Measurements from ENCODE around the gene TRIO. TPM values are rescaled to one million over a fixed set of nuclear protein-coding genes. Genes with fewer than 3 reads are reported as not detected.

Gene TRIO
- total RNA-seq, 2 donors from 2014 or later: 181 to 202 TPM

DNA sequence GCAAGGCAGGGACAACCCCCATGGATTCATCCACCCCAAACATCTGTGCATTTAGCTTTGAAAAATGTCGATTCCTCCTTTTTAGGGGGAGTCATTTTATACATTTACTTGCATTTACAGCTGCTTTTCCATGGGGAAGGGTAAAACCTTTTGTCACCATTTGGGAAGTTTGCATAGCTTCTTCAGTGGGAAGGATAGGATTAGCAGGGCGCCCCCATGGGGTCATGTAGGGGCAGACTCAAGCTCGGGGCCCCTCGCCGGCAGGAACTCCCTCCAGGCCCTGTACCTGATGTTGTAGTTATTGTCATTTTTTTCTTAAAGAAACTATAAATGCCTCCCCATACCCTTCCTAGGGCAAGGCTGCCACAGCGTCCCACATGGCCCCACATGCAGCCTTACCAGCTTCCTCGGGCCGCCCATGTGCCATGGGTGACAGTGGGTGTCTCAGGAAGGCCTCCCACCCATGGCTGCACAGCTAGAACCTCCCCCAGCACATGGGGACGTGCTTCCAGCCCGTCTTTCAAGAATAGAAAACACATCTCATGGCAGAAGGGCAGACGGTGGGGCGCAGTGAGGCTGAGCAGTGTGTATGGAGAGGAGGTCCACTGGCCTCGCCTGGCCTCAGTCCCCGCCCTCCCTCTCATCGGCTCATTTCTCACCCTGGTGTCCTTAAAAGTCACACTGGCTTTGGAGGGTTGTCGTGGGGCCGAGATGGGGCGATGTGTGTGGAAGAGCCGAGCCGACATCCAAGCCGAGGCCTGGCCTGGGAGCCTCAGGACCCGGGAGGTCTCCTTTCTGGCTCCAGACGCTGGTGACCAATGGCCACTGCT lies 362.4 kb downstream of the TRIO start:
- intact Hi-C loops (cut with DNase I): no loop called here
- DNase-seq (ENCODE audit: low spot score): no peak

DNA sequence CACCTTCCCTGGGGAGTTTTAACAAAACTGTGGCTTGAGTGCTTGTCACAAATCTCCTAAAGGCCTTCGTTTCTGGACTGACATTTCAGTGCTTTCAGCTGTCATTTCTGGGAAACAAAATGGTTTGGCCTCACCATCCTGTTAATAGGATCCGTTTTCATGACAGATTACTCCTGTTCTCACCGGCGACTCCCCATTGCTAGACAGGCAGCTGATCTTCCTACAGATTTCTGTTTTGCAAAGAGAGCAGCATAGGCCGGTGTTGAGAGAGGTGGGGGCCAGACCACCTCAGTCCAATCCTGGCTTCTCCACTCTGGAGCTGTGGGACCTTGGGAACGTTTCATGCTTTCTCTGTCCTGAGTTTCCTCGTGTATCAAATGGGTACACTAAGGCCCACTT lies 363.0 kb downstream of the TRIO start:
- intact Hi-C loops (cut with DNase I): no loop called here
- no peak for DNase-seq (ENCODE audit: low spot score)

DNA sequence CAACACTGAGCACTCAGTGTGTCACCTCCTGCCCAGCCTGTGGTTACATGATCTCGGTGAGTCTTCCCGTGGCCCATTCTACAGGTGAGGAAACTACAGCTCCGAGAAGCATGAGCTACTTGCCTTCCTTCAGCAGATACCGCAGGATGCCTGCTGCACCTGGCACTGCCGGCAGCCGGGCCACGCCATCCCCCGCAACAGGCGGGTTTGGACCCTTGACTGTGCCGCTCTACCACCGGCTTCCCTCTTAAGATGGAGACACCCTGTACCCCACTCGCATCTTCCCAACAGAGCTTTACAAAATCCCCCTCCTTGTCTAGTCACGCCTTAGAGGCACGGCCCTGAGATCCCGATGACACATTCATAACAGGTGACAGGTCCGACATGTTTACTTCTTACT lies 363.5 kb downstream of the TRIO start:
- no peak for DNase-seq (ENCODE audit: low spot score)
- intact Hi-C loops (cut with DNase I): no loop called here

DNA sequence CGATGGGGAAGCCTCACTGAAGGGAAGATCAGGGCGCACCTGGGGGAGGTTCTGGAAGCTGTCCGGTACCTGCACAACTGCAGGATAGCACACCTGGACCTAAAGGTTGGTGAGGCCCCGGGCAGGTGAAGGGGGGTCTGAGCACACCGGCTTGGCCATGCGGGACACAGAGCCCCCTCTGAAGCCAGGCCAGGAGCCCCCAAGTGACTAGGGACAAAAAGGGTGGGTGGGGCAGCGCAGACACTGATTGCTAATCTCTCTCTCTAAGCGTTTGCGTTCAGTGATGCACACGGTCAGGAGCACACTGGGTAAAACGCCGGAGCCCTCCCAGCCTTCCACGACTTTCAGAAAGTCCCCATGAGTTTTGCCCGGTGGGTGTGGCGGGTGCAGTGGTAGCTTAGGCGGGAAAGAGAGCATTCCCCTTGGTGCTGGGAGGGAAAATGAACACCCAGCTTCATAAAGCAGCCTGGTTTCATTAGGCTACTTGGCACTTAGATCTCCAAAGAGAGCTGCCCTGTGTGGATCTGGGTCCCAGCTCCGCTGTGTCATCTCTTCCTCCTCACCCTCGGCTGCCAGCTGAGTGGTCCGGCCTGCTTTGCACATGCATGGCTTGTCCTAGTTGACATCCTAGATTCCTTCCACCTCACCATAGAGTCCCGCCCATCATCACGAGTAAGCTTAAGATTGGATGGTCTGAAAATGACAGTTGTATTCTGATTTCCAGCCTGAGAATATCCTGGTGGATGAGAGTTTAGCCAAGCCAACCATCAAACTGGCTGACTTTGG lies 364.2 kb downstream of the TRIO start:
- intact Hi-C loops (cut with DNase I): no loop called here
- DNase-seq (ENCODE audit: low spot score): no peak

DNA sequence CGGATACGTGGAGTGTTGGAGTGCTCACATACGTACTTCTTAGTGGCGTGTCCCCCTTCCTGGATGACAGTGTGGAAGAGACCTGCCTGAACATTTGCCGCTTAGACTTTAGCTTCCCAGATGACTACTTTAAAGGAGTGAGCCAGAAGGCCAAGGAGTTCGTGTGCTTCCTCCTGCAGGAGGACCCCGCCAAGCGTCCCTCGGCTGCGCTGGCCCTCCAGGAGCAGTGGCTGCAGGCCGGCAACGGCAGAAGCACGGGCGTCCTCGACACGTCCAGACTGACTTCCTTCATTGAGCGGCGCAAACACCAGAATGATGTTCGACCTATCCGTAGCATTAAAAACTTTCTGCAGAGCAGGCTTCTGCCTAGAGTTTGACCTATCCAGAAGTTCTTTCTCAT lies 364.9 kb downstream of the TRIO start:
- intact Hi-C loops (cut with DNase I): no loop called here
- DNase-seq (ENCODE audit: low spot score): no peak

DNA sequence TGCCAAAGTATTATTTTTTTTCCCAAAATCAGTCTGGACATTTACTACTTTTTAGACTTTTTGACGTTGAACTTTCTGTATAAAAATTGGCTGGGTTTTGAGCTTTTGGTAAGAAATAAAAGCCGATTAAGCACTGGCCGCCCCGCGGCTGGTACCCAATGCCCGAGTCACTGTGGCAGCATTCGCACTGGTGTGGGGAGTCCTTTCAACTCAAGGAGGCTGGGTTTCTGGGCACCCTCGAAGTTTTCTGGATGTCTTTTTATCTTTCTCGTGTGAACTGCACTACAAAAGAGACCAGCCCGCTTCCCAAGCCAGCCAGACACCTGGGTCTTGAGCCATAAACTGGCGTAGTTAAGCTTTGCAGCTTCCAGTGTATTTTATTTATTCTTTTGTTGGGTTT lies 366.4 kb downstream of the TRIO start:
- intact Hi-C loops (cut with DNase I): no loop called here
- no peak for DNase-seq (ENCODE audit: low spot score)

DNA sequence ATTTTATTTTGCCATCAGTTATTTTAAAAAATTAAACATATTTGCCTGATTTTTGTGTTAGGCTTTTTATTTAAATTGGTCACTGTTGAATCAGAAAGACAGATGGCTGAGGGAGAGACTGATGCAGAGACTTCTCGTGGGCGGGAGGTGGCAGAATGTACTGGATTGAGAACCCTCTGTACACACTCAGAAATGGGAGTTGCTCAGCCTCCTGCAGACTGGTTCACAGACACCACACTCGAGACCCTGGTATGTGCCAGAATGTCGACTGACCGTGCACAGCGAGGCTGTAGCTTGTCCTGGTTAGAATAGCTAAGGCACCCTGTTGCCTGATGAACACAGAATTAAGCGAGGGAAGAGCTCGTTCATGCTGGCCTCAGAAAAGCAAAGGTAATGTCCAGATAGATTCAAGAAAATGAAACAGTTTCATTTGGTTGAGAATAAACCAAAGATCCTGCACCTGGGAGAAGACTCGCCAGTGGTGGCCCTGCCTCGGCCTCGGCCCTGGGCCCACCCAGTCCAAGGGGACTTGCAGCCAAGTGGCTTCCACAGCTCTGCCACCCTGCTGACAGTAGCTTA lies 367.1 kb downstream of the TRIO start:
- no peak for DNase-seq (ENCODE audit: low spot score)
- intact Hi-C loops (cut with DNase I): loop anchor here in 1 of 2 donors (2.0 kb wide), 1 partner anchor 31 kb away; no protein-coding TSS in a partner anchor

DNA sequence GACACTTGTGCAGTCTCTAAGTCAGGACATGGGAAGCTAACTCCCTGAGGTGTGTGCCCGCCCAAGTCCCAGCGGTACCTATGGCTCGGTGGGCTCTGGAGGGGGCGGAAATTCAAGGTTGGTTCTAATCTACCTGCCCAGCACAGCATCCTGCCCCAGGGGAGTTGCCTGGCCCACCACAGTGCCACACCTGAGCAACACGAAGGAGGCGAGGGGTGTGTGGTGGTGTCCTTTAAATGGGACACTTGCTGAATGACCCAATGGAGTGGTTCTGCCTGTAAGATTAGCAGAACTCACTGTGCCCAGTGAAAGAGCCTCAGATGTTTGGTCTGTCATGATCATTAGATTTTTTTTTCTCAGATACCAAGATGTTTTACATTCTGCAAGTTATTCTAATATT lies 367.7 kb downstream of the TRIO start:
- no peak for DNase-seq (ENCODE audit: low spot score)
- intact Hi-C loops (cut with DNase I): loop anchor here in 1 of 2 donors (2.0 kb wide), 1 partner anchor 30 kb away; no protein-coding TSS in a partner anchor

DNA sequence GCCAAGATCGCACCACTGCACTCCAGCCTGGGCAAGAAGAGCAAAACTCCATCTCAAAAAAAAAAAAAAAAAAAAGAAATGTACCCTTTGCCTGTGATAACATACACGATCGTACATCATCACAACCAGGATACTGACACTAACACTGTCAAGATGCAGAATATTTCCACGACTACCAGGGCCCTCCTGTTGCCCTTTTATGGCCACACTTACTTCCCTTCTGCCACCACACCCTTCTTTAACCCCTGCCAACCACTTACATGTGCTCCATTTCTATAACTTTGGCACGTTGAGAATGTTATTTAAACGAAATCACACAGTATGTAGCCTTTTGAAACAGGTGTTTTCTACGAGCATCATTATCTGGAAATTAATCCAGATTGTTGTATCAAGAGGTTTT lies 369.4 kb downstream of the TRIO start:
- intact Hi-C loops (cut with DNase I): no loop called here
- DNase-seq (ENCODE audit: low spot score): no peak

DNA sequence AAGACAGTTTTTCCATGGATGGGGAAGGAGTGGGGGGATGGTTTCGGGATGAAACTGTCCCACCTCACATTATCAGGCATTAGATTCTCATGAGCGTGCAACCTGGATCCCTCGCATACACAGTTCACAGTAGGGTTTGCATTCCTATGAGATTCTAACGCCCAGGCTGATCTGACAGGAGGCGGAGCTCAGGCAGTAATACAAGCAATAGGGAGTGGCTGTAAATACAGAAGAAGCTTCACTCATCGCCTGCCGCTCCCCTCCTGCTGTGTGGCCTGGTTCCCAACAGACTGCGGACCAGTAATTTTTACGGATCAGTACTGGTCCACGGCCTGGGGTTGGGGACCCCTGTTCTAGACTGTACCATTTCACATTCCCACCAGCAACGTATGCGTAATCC lies 370.1 kb downstream of the TRIO start:
- intact Hi-C loops (cut with DNase I): no loop called here
- no peak for DNase-seq (ENCODE audit: low spot score)

DNA sequence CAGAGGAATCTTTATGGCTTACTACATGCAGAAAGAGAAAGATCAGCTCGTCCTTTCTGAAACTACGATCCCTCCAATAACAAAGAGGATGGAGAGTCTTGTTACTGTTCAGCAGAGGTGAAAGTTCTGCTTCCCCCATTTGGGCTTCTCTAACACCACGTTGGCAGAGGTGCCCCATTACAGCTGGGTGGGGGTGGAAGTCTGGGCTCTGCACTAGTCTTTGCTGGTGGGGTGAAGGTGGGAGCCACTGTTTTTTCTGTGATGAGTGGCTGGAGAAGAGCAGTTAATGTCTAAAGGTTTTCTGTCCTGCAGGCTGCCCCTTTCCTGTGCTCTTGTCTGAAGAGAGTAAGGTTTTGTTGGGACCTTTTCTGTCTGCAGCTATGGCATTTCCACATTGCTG lies 373.8 kb downstream of the TRIO start:
- DNase-seq (ENCODE audit: low spot score): no peak
- intact Hi-C loops (cut with DNase I): no loop called here

DNA sequence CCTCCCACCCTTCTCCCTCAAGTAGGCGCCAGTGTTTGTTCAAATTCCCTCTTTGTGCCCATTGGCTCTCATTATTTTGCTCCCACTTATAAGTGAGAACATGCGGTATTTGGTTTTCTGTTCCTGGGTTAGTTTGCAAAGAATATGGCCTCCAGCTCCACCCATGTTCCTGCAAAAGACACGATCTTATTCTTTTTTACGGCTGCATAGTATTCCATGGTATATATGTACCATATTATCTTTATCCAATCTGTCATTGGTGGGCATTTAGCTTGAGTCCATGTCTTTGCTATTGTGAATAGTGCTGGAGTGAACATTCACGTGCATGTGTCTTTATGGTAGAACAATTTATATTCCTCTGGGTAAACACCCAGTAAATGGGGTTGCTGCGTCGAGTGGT lies 375.5 kb downstream of the TRIO start:
- intact Hi-C loops (cut with DNase I): no loop called here
- no peak for DNase-seq (ENCODE audit: low spot score)

DNA sequence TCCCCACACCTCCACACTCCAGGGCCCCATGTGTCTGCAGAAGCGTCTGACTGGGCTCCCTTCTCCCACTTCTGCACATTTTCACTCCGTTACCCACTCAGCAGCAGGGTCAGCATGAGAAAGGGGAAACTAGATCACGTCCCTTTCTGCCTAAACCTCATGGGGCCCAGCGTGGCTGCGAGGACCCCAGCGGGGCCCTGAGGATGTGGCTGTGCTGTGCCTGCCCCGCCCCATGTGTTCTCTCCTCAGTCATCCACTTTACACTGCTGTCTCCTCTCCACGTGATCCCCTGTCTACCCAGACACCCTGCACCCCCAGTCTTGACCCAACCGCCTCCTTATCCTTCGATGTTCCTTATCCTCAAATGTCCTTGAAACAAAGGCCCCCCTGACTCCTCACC lies 378.6 kb downstream of the TRIO start:
- no peak for DNase-seq (ENCODE audit: low spot score)
- intact Hi-C loops (cut with DNase I): no loop called here

DNA sequence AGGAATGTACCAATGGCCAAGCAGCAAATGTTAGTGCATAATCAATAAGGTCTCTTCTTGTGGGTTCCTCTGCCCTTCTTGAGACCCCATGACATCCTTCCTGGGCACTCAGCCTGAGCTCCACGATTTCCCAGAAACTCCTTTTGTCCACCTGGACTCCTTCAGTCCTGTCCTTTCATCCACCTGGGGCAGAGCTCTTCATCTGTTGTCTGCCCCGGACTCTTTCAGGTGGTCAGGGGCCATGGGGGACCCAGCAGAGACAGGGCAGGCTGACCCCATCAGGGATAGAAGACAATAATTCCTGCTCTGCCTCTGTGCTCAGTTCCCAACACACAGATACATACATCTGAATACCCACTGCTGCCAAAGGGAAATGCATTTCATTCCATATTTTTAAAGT lies 379.6 kb downstream of the TRIO start:
- intact Hi-C loops (cut with DNase I): no loop called here
- DNase-seq (ENCODE audit: low spot score): no peak

DNA sequence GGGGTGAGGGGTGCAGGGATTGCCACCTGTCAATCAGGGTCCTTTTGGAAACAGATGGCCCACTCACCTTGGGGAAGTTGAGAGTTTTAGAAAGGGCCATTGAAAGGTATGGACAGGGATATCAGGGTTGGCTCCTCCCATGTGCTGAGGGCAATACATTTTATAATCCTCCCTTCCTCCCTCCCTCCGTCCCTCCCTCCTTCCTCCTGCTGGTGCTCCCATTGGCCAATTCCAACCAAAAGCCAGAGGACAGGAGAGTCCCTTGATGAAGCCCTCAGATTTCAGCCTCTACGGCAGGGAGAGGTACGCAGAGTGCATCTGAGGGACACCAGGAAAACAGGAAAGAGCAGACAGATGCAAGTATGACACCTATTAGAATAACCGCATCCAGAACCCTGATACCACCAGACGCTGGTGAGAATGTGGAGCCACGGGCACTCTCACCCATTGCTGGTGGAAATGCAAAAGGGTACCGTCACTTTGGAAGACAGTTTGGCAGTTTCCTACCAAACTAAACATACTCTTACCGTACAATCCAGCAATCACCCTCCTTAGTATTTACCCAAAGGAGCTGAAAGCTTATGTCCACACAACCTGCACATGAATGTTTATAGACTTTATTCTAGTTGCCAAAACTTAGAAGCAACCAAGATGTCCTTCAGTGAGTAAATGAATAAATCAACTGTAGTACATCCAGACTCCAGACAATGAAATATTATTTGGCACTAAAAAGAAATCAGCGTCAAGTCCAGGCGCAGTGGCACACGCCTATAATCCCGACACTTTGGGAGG lies 380.3 kb downstream of the TRIO start:
- DNase-seq (ENCODE audit: low spot score): no peak

DNA sequence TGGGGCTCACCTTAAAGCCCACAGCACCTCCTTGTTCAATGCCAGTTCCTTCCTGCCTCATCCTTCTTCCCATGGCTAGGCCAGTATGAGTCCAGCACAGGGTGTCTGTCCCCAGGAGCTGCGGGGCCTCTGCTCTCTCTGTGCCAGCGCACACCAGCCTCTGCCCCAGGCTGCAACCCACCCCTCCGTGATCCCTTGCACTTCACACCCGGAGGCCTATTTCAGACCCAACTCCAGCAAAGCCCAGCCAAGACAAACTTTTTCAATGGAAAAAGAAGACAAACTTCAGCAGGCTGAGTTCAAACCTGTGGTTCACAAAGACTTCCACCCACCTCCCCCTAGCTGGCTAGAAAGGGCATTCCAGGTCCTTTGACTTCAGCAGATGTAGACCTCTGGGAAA lies 382.3 kb downstream of the TRIO start:
- no peak for DNase-seq (ENCODE audit: low spot score)
- intact Hi-C loops (cut with DNase I): no loop called here

More for the DNA sequence above, 380.3 kb downstream of the TRIO start:
- intact Hi-C loops (cut with DNase I): no loop called here

DNA sequence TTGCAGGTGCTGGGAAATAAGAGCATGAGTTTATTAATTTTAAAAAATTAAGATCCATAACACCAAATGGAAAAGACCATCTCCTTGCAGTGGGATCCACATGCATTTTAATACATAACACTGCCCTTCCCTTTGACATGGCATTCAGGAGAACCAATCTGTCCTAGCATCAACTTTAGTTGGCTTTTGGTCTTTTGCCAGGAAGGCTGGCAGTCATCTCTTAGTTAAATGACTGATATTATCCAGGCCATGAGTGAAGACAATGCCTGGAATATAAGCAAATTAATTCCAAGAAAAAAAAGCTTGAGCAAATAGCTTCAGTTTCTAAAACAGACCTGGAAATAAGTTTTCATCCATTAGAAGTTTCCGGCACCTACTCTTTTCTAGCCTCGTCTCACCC lies 383.4 kb downstream of the TRIO start:
- intact Hi-C loops (cut with DNase I): no loop called here
- DNase-seq (ENCODE audit: low spot score): no peak

DNA sequence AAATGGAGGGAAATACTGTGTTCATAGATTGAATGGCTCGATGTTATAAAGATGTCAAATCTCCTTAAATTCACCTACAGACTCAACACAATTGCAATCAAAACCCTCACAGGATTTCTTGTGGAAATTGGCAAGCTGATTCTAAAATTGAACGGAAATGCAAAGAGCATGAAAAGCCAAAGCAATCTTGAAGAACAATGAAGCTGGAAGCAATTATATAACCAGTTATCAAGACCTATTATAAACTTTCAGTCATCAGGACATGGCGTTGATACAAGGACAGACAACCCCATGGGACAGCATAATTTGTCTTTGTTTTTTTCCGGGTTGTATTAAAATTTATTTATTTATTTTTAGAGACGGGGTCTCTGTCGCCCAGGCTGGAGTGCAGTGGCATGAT lies 385.0 kb downstream of the TRIO start:
- intact Hi-C loops (cut with DNase I): no loop called here
- no peak for DNase-seq (ENCODE audit: low spot score)

DNA sequence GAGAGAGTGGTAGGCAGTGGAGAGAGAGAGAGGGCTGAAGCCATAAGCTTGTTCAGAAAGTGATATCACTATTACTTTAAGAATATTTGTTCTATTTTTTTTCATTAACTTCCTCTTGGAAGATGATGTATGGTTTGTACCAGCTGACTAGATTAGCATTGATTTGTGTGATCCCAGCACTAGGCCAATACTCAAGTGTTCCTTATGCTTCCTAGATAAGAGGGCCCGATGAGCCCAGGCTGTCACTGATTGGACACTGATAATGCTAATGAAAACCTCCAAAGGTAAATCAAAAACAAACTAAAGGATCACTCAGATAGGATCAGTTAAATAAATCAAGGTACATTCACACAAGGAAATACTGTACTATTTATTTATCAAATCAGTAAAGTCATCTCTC lies 385.8 kb downstream of the TRIO start:
- intact Hi-C loops (cut with DNase I): no loop called here
- DNase-seq (ENCODE audit: low spot score): no peak

DNA sequence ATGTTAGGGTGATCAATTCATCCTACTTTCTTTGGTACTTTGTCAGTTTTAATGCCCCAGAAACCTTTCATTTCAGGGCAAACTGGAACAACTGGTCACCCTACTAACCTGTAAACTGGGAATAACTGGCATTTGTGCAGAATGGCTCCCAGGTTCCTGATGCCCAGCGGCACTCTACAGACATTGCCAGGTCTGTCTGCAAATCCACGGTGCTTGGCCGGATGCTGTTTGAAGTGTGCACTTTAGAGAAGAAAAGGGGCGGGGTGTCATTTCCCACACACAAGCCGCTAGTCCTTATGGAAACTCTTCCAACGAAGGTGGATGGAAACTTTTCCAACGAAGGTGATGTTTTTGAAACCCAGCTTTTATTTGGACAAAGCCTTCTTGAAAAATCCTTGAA lies 388.5 kb downstream of the TRIO start:
- intact Hi-C loops (cut with DNase I): no loop called here
- DNase-seq (ENCODE audit: low spot score): no peak

Measured in posterior vena cava (tissue), 2 donors.